ENCODE results near the gene PBX1.

DNA sequence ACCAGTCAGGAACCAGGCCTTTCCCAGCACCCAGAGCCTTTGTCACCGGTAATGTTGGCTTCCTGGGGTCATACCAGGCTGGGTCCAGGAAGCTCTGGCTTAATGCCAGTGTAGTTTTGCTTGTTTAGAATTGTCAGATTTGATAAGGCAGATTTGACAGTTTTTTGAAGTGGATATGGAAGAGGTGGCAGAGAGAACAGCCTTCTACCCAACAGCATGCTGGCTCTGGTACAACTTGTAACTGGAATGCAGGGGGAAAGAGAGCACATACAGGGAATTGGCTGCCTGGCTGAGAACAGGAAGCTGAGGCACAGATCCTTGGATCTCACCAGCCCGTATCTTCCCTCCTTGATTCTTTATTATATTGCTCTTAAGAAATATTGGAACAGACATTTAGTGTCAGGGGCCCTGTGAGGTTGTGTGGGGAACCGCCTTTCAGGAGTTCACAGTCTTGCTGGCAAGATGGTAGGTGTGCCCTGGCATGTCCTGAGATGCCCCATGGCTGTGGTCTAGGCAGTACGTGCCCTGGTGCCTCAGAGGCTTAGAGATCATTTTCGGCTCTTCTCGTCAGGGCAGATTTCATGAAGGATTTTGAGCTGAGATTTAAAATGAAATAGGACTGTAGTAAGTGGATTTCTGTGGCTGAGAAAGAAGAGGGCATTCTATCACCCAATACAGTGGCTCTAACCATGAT is 227.0 kb downstream of the PBX1 start:
- TF ChIP-seq POLR2A (IDR thresholded peaks at IDR 0.05) (no peak), POLR2AphosphoS5 (IDR thresholded peaks at IDR 0.05) (no peak)
- TF ChIP-seq, protein P1, sequence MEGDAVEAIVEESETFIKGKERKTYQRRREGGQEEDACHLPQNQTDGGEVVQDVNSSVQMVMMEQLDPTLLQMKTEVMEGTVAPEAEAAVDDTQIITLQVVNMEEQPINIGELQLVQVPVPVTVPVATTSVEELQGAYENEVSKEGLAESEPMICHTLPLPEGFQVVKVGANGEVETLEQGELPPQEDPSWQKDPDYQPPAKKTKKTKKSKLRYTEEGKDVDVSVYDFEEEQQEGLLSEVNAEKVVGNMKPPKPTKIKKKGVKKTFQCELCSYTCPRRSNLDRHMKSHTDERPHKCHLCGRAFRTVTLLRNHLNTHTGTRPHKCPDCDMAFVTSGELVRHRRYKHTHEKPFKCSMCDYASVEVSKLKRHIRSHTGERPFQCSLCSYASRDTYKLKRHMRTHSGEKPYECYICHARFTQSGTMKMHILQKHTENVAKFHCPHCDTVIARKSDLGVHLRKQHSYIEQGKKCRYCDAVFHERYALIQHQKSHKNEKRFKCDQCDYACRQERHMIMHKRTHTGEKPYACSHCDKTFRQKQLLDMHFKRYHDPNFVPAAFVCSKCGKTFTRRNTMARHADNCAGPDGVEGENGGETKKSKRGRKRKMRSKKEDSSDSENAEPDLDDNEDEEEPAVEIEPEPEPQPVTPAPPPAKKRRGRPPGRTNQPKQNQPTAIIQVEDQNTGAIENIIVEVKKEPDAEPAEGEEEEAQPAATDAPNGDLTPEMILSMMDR (IDR thresholded peaks at IDR 0.05) = no peak

Measured in breast epithelium (tissue), 3 donors.